Cortex of kidney (tissue), 1 donor: Measurements from ENCODE around the gene DLL4.

Experiments
- DNase-seq: peaks from one replicate; lab custom pipeline; 2025; lab: John Stamatoyannopoulos, UW

The DLL4 gene

GRCh38 chr15:40926659-40927494 is 2.3 kb upstream of the DLL4 start:
- no peak for DNase-seq

GRCh38 chr15:40927495-40927872 is 1.7 kb upstream of the DLL4 start:
- DNase-seq: no peak

GRCh38 chr15:40927873-40928806 is 1.0 kb upstream of the DLL4 start:
- no peak for DNase-seq

GRCh38 chr15:40929660-40930429 is 705 bp downstream of the DLL4 start:
- DNase-seq: no peak

GRCh38 chr15:40930430-40931299 is 1.5 kb downstream of the DLL4 start:
- no peak for DNase-seq

- no peak for DNase-seq
Observed at GRCh38 chr15:40931300-40932142, 2.4 kb downstream of the DLL4 start.

- DNase-seq: no peak
Observed at GRCh38 chr15:40932156-40932555, 3.0 kb downstream of the DLL4 start.

- no peak for DNase-seq
Observed at GRCh38 chr15:40932649-40933516, 3.7 kb downstream of the DLL4 start.

- DNase-seq: no peak
Observed at GRCh38 chr15:40933517-40933902, 4.4 kb downstream of the DLL4 start.

- DNase-seq: no peak
Observed at GRCh38 chr15:40934457-40934856, 5.3 kb downstream of the DLL4 start.

- no peak for DNase-seq
Observed at GRCh38 chr15:40936234-40936708, 7.1 kb downstream of the DLL4 start.

GRCh38 chr15:40936709-40937666 is 7.8 kb downstream of the DLL4 start:
- no peak for DNase-seq

- no peak for DNase-seq
Observed at GRCh38 chr15:40937762-40938535, 8.8 kb downstream of the DLL4 start.

GRCh38 chr15:40938536-40938870 is 9.4 kb downstream of the DLL4 start:
- DNase-seq: no peak

GRCh38 chr15:40940296-40940801 is 11.2 kb downstream of the DLL4 start:
- no peak for DNase-seq

- no peak for DNase-seq
Observed at GRCh38 chr15:40941068-40941527, 12.0 kb downstream of the DLL4 start.
